GM23338 (cell line): ENCODE data around the gene MRPS18B.

Experiments
- CREB1 ChIP-seq: fragments of 250-450 bp; sonication (Bioruptor Pico); IDR thresholded peaks from 2 replicates; pipeline ENCODE4 v1.5.0; 2020; ENCODE audit warnings: low read depth, mild to moderate bottlenecking, moderate library complexity
- EZH2 ChIP-seq: fragments of 200-600 bp; sonication (generic); IDR thresholded peaks from one replicate; pipeline ENCODE4 v1.8.0; 2017; ENCODE audit warnings: antibody characterized with exemption, mild to moderate bottlenecking, low read depth; ENCODE audit not compliant: unreplicated experiment
- EZH2phosphoT487 ChIP-seq: fragments of 200-600 bp; sonication (generic); IDR thresholded peaks from one replicate; pipeline ENCODE4 v1.8.1; 2018; ENCODE audit warnings: antibody characterized with exemption; ENCODE audit not compliant: unreplicated experiment
- NANOG ChIP-seq: IDR thresholded peaks from 2 replicates; pipeline ENCODE4 v1.6.1; 2016; ENCODE audit warnings: antibody characterized with exemption, borderline replicate concordance
- POLR2AphosphoS5 ChIP-seq: IDR thresholded peaks from 2 replicates; pipeline ENCODE4 v1.6.1; 2016; ENCODE audit warnings: antibody characterized with exemption, low read depth
- STAT1 ChIP-seq: IDR thresholded peaks from one replicate; pipeline ENCODE4 v1.6.1; 2016; ENCODE audit warnings: antibody characterized with exemption; ENCODE audit not compliant: unreplicated experiment
- ZNF114 ChIP-seq: fragments of 250-450 bp; sonication (Bioruptor Pico); IDR thresholded peaks from 2 replicates; pipeline ENCODE4 v1.5.0; 2020; ENCODE audit warnings: mild to moderate bottlenecking, moderate library complexity
- ZNF331 ChIP-seq: fragments of 250-450 bp; sonication (Bioruptor Pico); IDR thresholded peaks from 2 replicates; pipeline ENCODE4 v1.5.0; 2020; ENCODE audit warnings: low read depth, mild to moderate bottlenecking, moderate library complexity
- ZNF462 ChIP-seq: fragments of 250-450 bp; sonication (Bioruptor Pico); IDR thresholded peaks from 2 replicates; pipeline ENCODE4 v1.5.0; 2020; ENCODE audit warnings: mild to moderate bottlenecking, moderate library complexity
- TF ChIP-seq, protein P1 (sequence below), 2 experiments: fragments of 200-600 bp in 1 of 2; sonication (generic) in 1 of 2; conservative IDR thresholded peaks; 2 replicates each; pipeline versions ENCODE4 v1.5.1 to v1.6.1; 2016 to 2017; ENCODE audit warnings: antibody characterized with exemption in 2 of 2, low read depth in 2 of 2, mild to moderate bottlenecking in 2 of 2, moderate library complexity in 1 of 2
- TF ChIP-seq, protein P2 (sequence below): IDR thresholded peaks from one replicate; pipeline ENCODE4 v1.6.1; 2018; ENCODE audit warnings: antibody characterized with exemption; ENCODE audit not compliant: unreplicated experiment
- TF ChIP-seq, protein P3 (sequence below): IDR thresholded peaks from 2 replicates; pipeline ENCODE4 v1.6.1; 2016; ENCODE audit warnings: antibody characterized with exemption

DNA sequence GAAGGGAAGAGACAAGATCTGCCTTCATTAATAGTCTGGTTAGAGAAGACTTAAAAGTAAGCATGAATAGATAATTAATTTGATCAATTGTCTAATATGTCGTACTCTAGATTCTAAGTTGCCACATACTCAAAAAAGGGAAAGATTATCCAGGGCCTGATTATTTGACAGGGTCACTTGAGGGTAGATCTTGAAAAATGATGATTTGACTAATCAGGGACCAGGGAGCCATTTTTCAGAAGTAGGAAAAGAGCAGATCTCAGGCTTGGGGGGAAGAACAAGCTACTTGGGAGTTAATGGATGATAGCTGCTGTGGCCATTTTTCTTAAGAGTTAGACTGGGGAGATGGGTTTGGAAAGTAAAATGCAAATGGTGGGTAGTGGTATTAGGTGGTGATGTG lies 25.4 kb upstream of the MRPS18B start:
- TF ChIP-seq EZH2: no peak
- TF ChIP-seq, protein P1, sequence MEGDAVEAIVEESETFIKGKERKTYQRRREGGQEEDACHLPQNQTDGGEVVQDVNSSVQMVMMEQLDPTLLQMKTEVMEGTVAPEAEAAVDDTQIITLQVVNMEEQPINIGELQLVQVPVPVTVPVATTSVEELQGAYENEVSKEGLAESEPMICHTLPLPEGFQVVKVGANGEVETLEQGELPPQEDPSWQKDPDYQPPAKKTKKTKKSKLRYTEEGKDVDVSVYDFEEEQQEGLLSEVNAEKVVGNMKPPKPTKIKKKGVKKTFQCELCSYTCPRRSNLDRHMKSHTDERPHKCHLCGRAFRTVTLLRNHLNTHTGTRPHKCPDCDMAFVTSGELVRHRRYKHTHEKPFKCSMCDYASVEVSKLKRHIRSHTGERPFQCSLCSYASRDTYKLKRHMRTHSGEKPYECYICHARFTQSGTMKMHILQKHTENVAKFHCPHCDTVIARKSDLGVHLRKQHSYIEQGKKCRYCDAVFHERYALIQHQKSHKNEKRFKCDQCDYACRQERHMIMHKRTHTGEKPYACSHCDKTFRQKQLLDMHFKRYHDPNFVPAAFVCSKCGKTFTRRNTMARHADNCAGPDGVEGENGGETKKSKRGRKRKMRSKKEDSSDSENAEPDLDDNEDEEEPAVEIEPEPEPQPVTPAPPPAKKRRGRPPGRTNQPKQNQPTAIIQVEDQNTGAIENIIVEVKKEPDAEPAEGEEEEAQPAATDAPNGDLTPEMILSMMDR (conservative IDR thresholded peaks at IDR 0.05; ENCODE audit: low read depth in 2 of 2): no peak
- TF ChIP-seq ZNF462: no peak
- TF ChIP-seq, protein P2, sequence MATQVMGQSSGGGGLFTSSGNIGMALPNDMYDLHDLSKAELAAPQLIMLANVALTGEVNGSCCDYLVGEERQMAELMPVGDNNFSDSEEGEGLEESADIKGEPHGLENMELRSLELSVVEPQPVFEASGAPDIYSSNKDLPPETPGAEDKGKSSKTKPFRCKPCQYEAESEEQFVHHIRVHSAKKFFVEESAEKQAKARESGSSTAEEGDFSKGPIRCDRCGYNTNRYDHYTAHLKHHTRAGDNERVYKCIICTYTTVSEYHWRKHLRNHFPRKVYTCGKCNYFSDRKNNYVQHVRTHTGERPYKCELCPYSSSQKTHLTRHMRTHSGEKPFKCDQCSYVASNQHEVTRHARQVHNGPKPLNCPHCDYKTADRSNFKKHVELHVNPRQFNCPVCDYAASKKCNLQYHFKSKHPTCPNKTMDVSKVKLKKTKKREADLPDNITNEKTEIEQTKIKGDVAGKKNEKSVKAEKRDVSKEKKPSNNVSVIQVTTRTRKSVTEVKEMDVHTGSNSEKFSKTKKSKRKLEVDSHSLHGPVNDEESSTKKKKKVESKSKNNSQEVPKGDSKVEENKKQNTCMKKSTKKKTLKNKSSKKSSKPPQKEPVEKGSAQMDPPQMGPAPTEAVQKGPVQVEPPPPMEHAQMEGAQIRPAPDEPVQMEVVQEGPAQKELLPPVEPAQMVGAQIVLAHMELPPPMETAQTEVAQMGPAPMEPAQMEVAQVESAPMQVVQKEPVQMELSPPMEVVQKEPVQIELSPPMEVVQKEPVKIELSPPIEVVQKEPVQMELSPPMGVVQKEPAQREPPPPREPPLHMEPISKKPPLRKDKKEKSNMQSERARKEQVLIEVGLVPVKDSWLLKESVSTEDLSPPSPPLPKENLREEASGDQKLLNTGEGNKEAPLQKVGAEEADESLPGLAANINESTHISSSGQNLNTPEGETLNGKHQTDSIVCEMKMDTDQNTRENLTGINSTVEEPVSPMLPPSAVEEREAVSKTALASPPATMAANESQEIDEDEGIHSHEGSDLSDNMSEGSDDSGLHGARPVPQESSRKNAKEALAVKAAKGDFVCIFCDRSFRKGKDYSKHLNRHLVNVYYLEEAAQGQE: no peak
- no peak for TF ChIP-seq POLR2AphosphoS5
- no peak for TF ChIP-seq ZNF114 (CRISPR knock-in tag)
- TF ChIP-seq STAT1: no peak
- TF ChIP-seq EZH2phosphoT487: no peak
- no peak for TF ChIP-seq CREB1
- no peak for TF ChIP-seq ZNF331 (CRISPR knock-in tag)
- TF ChIP-seq NANOG: no peak
- TF ChIP-seq, protein P3, sequence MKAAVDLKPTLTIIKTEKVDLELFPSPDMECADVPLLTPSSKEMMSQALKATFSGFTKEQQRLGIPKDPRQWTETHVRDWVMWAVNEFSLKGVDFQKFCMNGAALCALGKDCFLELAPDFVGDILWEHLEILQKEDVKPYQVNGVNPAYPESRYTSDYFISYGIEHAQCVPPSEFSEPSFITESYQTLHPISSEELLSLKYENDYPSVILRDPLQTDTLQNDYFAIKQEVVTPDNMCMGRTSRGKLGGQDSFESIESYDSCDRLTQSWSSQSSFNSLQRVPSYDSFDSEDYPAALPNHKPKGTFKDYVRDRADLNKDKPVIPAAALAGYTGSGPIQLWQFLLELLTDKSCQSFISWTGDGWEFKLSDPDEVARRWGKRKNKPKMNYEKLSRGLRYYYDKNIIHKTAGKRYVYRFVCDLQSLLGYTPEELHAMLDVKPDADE: no peak
